GM10248 (cell line): ENCODE measurements around the gene NDUFS8.
A peak's percentile ranks its signal among the peaks of the same experiment; 100 is the strongest.

Experiments used
- CTCF ChIA-PET: fragments of 300-600 bp; sonication (Branson Sonifier 250); formaldehyde crosslinking; extraction: SDS; loops from one replicate; lab custom pipeline; 2021; ENCODE audit warnings: antibody characterized with exemption; lab: Yijun Ruan, JAX
- POLR2A ChIA-PET: fragments of 350-650 bp; sonication (Branson Sonifier 250); formaldehyde crosslinking; extraction: SDS; loops from one replicate; lab custom pipeline; 2020; ENCODE audit warnings: antibody characterized with exemption; lab: Yijun Ruan, JAX
- DNase-seq: peaks from one replicate; pipeline ENCODE4 v3.0.0; 2012; ENCODE audit errors: extremely low spot score
- CTCF ChIP-seq: IDR thresholded peaks from 2 replicates; pipeline ENCODE4 v1.5.1; 2012; ENCODE audit warnings: mild to moderate bottlenecking, low read depth; ENCODE audit errors: extremely low read depth, missing control alignments, control extremely low read depth

Gene NDUFS8

DNA sequence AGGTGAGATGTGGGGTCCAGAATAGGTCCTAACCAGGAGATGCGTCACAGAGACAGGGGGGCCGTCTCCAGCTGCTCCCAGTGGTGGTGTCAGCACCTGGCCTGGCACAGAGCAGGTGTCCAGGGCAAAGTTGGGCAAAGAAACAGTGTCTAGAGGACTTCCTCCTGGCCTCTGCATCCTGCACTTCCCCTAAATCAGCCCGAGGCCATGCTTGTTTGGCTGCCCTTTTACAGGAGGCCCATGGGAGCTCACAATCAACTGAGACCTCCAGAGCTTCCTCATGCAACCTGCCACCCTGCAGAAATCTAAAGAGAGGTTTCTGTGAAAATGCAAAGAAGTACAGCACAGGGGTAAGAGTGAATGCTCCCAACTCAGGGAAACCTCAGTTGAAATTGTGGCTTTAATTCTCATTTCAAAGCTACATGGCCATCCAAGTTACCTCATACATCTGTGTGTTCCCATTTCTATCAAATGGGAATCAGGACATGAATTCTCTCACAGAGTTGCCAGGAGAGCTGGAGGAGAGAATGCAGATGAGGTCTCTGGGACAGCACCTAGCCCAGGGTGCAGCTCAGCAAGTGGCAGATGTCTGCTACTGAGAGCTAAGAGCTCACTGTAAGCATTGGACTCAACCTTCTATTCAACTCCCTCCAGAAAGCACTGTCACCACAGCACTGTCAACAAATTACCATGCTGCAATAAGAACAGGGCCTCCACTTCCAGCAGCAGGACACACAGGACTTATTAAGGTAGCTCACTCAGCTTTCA lies 41.0 kb downstream of the NDUFS8 start:
- ChIA-PET CTCF (interaction anchor here (1.4 to 1.6 kb wide), 3 partner anchors 10 to 46 kb away, joined by 4 to 6 read pairs (median 5); no protein-coding TSS in a partner anchor), POLR2A (interaction anchor here (0.7 kb wide), 1 partner anchor 47 kb away, joined by 5 read pairs; no protein-coding TSS in a partner anchor)
- no peak for DNase-seq
- no peak for TF ChIP-seq CTCF

- CTCF ChIA-PET, result interaction anchor here (1.1 to 1.5 kb wide), 2 partner anchors 19 to 123 kb away, joined by 3 read pairs; no protein-coding TSS in a partner anchor
Measured at GRCh38 chr11:68074584-68075352, 44.3 kb downstream of the NDUFS8 start.

GRCh38 chr11:68076371-68077042 lies 46.0 kb downstream of the NDUFS8 start:
- ChIA-PET POLR2A (no interaction called here), CTCF (interaction anchor here (1.1 to 1.5 kb wide), 2 partner anchors 20 to 121 kb away, joined by 3 read pairs; no protein-coding TSS in a partner anchor)
- TF ChIP-seq CTCF, result peak; percentile 23
- no peak for DNase-seq

More at GRCh38 chr11:68074584-68075352, 44.3 kb downstream of the NDUFS8 start:
- POLR2A ChIA-PET, result no interaction called here
- DNase-seq, result no peak
- no peak for TF ChIP-seq CTCF

GRCh38 chr11:68077617-68078582 lies 47.4 kb downstream of the NDUFS8 start:
- DNase-seq, result peak; percentile 45
- CTCF ChIA-PET, result interaction anchor here (0.6 kb wide), 1 partner anchor 10 kb away, joined by 4 read pairs; no protein-coding TSS in a partner anchor
- TF ChIP-seq CTCF, result no peak
- POLR2A ChIA-PET, result interaction anchor here (0.7 kb wide), 1 partner anchor 75 kb away, joined by 3 read pairs; no protein-coding TSS in a partner anchor

GRCh38 chr11:68080860-68081259 lies 50.4 kb downstream of the NDUFS8 start:
- DNase-seq, result no peak
- ChIA-PET POLR2A (no interaction called here), CTCF (interaction anchor here (1.2 kb wide), 1 partner anchor 10 kb away, joined by 3 read pairs; no protein-coding TSS in a partner anchor)
- TF ChIP-seq CTCF, result no peak
